GM12865 (cell line): ENCODE data around the gene NT5C1B.

ENCODE experiments used
- DNase-seq: peaks from one replicate; pipeline ENCODE4 v3.0.0; 2010; ENCODE audit warnings: low read depth
- H3K4me3 ChIP-seq: 2 replicates; pipeline ENCODE4 v1.5.1; 2011; ENCODE audit warnings: mild to moderate bottlenecking, low read depth, low read length, control low read depth
- TF ChIP-seq, protein P1 (sequence below): IDR thresholded peaks from 2 replicates; pipeline ENCODE4 v1.5.1; 2011; ENCODE audit warnings: low read length, control low read depth, low read depth, inconsistent platforms; ENCODE audit not compliant: insufficient read depth; ENCODE audit errors: missing control alignments

The NT5C1B gene

GRCh38 chr2:18612133-18612532, 22.8 kb upstream of the NT5C1B start:
- H3K4me3 ChIP-seq = no peak overlapping the region
- TF ChIP-seq, protein P1, sequence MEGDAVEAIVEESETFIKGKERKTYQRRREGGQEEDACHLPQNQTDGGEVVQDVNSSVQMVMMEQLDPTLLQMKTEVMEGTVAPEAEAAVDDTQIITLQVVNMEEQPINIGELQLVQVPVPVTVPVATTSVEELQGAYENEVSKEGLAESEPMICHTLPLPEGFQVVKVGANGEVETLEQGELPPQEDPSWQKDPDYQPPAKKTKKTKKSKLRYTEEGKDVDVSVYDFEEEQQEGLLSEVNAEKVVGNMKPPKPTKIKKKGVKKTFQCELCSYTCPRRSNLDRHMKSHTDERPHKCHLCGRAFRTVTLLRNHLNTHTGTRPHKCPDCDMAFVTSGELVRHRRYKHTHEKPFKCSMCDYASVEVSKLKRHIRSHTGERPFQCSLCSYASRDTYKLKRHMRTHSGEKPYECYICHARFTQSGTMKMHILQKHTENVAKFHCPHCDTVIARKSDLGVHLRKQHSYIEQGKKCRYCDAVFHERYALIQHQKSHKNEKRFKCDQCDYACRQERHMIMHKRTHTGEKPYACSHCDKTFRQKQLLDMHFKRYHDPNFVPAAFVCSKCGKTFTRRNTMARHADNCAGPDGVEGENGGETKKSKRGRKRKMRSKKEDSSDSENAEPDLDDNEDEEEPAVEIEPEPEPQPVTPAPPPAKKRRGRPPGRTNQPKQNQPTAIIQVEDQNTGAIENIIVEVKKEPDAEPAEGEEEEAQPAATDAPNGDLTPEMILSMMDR = no peak
- no peak for DNase-seq

DNA sequence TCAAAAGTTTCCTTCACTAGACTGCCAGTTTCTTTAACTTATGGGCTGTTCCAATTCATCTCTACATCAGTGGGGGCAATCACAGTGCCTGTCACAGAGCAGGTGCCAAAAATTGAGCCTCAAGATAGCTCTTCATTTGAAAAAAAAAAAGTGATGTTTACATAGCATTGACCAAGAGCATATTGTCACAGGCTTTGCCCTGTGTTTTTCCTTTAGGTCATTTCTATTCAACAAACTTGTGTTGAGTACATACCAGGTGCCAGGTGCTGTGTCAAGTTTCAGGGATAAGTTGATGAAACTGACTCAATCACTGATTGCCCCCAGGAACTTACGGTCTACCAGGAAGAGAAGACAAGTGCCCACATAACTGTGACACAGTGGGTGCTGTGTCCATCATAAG, 22.2 kb upstream of the NT5C1B start:
- no peak overlapping the region for H3K4me3 ChIP-seq
- DNase-seq = no peak
- TF ChIP-seq, protein P1 = no peak

GRCh38 chr2:18611184-18611583, 21.8 kb upstream of the NT5C1B start:
- no peak overlapping the region for H3K4me3 ChIP-seq
- TF ChIP-seq, protein P1 = no peak
- no peak for DNase-seq

- no peak for DNase-seq
- H3K4me3 ChIP-seq = no peak overlapping the region
- TF ChIP-seq, protein P1 = no peak
Observed at GRCh38 chr2:18610651-18611050, 21.3 kb upstream of the NT5C1B start.

DNA sequence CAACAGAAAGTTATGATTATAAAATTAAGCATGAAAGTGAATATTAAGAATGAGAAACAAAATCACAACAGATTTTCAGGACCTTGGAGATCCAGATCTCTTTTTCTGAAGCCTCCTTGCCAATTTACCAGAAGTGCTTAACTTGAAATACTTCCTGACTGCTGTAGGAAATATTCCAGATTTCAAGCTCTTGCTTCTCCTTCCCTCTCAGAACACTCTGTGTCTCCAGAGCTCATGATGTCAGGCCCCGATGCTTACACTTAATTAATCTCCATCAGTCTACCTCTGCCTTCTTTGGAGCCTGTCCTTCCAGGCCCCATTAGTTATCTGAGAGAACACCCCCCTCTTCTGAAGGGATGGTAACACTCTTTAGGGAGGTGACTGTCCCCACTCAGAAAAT, 20.7 kb upstream of the NT5C1B start:
- H3K4me3 ChIP-seq = no peak overlapping the region
- TF ChIP-seq, protein P1 = no peak
- DNase-seq = no peak

DNA sequence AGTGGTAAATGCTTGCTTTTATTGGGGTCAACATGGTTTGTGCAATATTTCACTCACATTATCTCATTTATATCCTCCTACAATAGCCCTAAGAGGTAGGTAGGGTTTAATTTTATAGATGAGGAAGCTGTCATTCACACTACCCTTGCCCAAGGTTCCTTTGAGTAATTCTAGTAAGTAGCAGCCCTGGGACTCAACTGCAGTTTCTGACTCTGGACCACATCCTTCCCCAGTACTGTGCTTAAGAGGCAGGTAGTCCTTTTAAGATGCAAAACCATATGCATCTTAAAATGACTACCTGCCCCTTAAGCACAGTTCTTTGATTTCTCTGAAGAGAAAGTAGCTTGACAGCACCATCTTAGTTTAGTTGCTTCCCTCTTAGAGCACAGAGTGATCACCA, 15.7 kb upstream of the NT5C1B start:
- no peak overlapping the region for H3K4me3 ChIP-seq
- TF ChIP-seq, protein P1 = no peak
- DNase-seq = no peak

- TF ChIP-seq, protein P1 = no peak
- no peak for DNase-seq
Observed at GRCh38 chr2:18604531-18604885, 15.1 kb upstream of the NT5C1B start.

More at GRCh38 chr2:18604531-18604885, 15.1 kb upstream of the NT5C1B start:
- no peak overlapping the region for H3K4me3 ChIP-seq
